ENCODE measurements around the gene DLGAP1. TPM values are rescaled to one million over a fixed set of nuclear protein-coding genes. Genes with fewer than 3 reads are reported as not detected.

DLGAP1 gene
- total and polyA plus RNA-seq, 2 of the 4 experiments (the other 2 are of a cell fraction) = under 0.01 to 0.09 TPM

GRCh38 chr18:3482258-3482657 is 972.8 kb downstream of the DLGAP1 start:
- no peaks in the 10 kb centered on the region for H3K79me1 ChIP-seq (ENCODE audit: low read depth in 1 of 2, low read length in 2 of 2)
- WGBS, 2 experiments (ENCODE audit: extremely low coverage in 2 of 2, insufficient read length in 1 of 2) = no CpG with 5 or more reads among the region's 3 CpGs
- no peak overlapping the region for H3K18ac ChIP-seq (ENCODE audit: low read depth, low read length)
- no peak overlapping the region for H4K91ac ChIP-seq (ENCODE audit: insufficient read depth, low read depth, low read length)
- no peak overlapping the region for H3K4ac ChIP-seq (ENCODE audit: low read depth, low read length)
- H3K4me1 ChIP-seq (ENCODE audit: control insufficient read depth, insufficient read depth, low read length) = no peaks in the 10 kb centered on the region; the same call in 1 of the 2 replicates
- no peaks in the 10 kb centered on the region for H3K9me3 ChIP-seq (ENCODE audit: control insufficient read depth, insufficient read depth, low read length)
- H2AK9ac ChIP-seq (replicated peaks; ENCODE audit: low read depth, low read length, poor library complexity) = no peak overlapping the region
- H3K27ac ChIP-seq (ENCODE audit: insufficient read depth, low read length) = no peak overlapping the region
- no peak overlapping the region for H4K5ac ChIP-seq (ENCODE audit: low read depth, low read length)
- no peak overlapping the region for H3K56ac ChIP-seq (ENCODE audit: extremely low read depth, insufficient read depth, low read length)
- ATAC-seq (ENCODE audit: low read depth) (no peak), DNase-seq (no peak)
- H2AFZ ChIP-seq (replicated peaks; ENCODE audit: low read length, poor library complexity) = no peak overlapping the region
- ChIA-PET POLR2A (ENCODE audit: unreplicated experiment) (no interaction called here), CTCF (interaction anchor here (0.6 to 1.6 kb wide), 8 partner anchors 9 to 112 kb away, joined by 3 to 5 read pairs (median 4); no protein-coding TSS in a partner anchor)
- no peak overlapping the region for H3K23ac ChIP-seq (ENCODE audit: low read depth, low read length)
- intact Hi-C loops (cut with micrococcal nuclease) = no loop called here
- no peak overlapping the region for H2AK5ac ChIP-seq (ENCODE audit: low read depth, low read length)
- no peak overlapping the region for H3K9ac ChIP-seq (ENCODE audit: low read depth, low read length)
- H3K4me2 ChIP-seq (ENCODE audit: low read depth, low read length) = peak overlapping the region; percentile 13; the same call in 1 of the 2 replicates
- dilution Hi-C loops (cut with HindIII; ENCODE audit: low sequenced_read_pairs, unreplicated experiment) = no loop called here
- in situ Hi-C loops (cut with MboI; ENCODE audit: low sequenced_read_pairs) = no loop called here
- H4K8ac ChIP-seq (ENCODE audit: low read depth in 2 of 2, low read length in 2 of 2) = no peak overlapping the region
- H3K4me3 ChIP-seq (ENCODE audit: insufficient read depth, low read depth, low read length) = no peak overlapping the region
- H2BK20ac ChIP-seq (ENCODE audit: low read depth, low read length) = no peak overlapping the region
- BruUV-seq (replicated peaks) = no TSS peak
- H4K20me1 ChIP-seq (ENCODE audit: insufficient read depth, low read length) = no peaks in the 10 kb centered on the region
- H2BK120ac ChIP-seq (ENCODE audit: low read depth, low read length) = no peak overlapping the region
- H3K14ac ChIP-seq (replicated peaks; ENCODE audit: low read depth, low read length) = no peak overlapping the region
- H3K9me1 ChIP-seq (ENCODE audit: insufficient read depth, low read length) = no peaks in the 10 kb centered on the region
- no peak for TF ChIP-seq ELK1 (IDR thresholded peaks at IDR 0.05; ENCODE audit: borderline replicate concordance, low read depth, low read length)
- TF ChIP-seq RFX5 (IDR thresholded peaks at IDR 0.05; ENCODE audit: low read depth, low read length) = no peak
- H3K27me3 ChIP-seq (ENCODE audit: control insufficient read depth, insufficient read depth, low read length) = no peaks in the 10 kb centered on the region
- H2BK5ac ChIP-seq (ENCODE audit: low read depth, low read length, poor library complexity, severe bottlenecking) = no peak overlapping the region
- no peaks in the 10 kb centered on the region for H3K36me3 ChIP-seq (ENCODE audit: control insufficient read depth, insufficient read depth, low read length)
- H2BK15ac ChIP-seq (ENCODE audit: low read depth, low read length) = no peak overlapping the region
